Mesothelial cell of epicardium (in vitro differentiated cells): ENCODE data around the gene SMNDC1. TPM values are rescaled to one million over a fixed set of nuclear protein-coding genes. Genes with fewer than 3 reads are reported as not detected.

Experiments used
- DNase-seq, 2 experiments: peaks; one replicate each; pipeline ENCODE4 v3.0.0; 2021; ENCODE audit warnings: low spot score in 2 of 2; ENCODE audit not compliant: unreplicated experiment in 2 of 2
- H3K27ac Mint-ChIP-seq: 2 replicates; pipeline ENCODE4 v1.8.0; 2021; ENCODE audit warnings: mixed read lengths
- H3K27me3 Mint-ChIP-seq: 2 replicates; pipeline ENCODE4 v1.8.0; 2021; ENCODE audit warnings: low read depth, mixed read lengths
- H3K36me3 Mint-ChIP-seq: 2 replicates; pipeline ENCODE4 v1.8.0; 2021; ENCODE audit warnings: mixed read lengths
- H3K4me1 Mint-ChIP-seq: 2 replicates; pipeline ENCODE4 v1.8.0; 2021; ENCODE audit warnings: mixed read lengths
- H3K4me3 Mint-ChIP-seq: 2 replicates; pipeline ENCODE4 v1.8.0; 2021; ENCODE audit warnings: mild to moderate bottlenecking, moderate library complexity, mixed read lengths
- H3K9me3 Mint-ChIP-seq: 2 replicates; pipeline ENCODE4 v1.8.0; 2021; ENCODE audit warnings: mixed read lengths
- total RNA-seq: library from RNA; stranded (reverse); gene quantifications from 3 replicates; pipeline ENCODE4 v1.2.1, GENCODE V29; 2021
- TF ChIP-seq, protein P1 (sequence below): fragments of 200-600 bp; sonication (generic); IDR thresholded peaks from one replicate; pipeline ENCODE4 v1.5.0; 2021; ENCODE audit warnings: antibody characterized with exemption; ENCODE audit not compliant: unreplicated experiment

SMNDC1 gene
- total RNA-seq, 1 donor from 2014 or later, result 38.5 TPM

DNA sequence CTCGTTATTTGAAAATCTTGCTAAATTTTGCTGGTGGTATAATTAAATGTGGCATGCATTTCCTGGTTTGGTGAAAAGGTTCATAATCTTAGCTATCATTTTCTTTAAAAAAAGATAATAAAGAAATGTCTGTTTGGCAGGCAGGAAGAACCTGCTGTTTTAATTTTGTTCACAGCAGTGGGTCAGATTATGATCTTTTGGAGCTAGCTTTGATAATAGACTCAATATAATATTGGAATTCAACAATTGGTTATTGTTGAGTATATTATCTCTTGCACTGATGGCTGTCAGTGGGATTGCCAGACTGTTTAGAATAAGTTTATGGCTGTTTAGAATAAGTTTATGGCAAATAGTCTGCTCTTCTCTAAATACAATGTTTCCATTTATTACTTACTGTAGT, 62.2 kb downstream of the SMNDC1 start:
- TF ChIP-seq, protein P1, sequence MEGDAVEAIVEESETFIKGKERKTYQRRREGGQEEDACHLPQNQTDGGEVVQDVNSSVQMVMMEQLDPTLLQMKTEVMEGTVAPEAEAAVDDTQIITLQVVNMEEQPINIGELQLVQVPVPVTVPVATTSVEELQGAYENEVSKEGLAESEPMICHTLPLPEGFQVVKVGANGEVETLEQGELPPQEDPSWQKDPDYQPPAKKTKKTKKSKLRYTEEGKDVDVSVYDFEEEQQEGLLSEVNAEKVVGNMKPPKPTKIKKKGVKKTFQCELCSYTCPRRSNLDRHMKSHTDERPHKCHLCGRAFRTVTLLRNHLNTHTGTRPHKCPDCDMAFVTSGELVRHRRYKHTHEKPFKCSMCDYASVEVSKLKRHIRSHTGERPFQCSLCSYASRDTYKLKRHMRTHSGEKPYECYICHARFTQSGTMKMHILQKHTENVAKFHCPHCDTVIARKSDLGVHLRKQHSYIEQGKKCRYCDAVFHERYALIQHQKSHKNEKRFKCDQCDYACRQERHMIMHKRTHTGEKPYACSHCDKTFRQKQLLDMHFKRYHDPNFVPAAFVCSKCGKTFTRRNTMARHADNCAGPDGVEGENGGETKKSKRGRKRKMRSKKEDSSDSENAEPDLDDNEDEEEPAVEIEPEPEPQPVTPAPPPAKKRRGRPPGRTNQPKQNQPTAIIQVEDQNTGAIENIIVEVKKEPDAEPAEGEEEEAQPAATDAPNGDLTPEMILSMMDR, result no peak
- Mint-ChIP-seq H3K4me3 (no peak overlapping the region), H3K4me1 (no peaks in the 10 kb centered on the region), H3K9me3 (peaks cover 4% of the 10 kb centered on the region), H3K27ac (no peak overlapping the region), H3K27me3 (no peaks in the 10 kb centered on the region), H3K36me3 (peaks cover 38% of the 10 kb centered on the region)
- no peak for DNase-seq

DNA sequence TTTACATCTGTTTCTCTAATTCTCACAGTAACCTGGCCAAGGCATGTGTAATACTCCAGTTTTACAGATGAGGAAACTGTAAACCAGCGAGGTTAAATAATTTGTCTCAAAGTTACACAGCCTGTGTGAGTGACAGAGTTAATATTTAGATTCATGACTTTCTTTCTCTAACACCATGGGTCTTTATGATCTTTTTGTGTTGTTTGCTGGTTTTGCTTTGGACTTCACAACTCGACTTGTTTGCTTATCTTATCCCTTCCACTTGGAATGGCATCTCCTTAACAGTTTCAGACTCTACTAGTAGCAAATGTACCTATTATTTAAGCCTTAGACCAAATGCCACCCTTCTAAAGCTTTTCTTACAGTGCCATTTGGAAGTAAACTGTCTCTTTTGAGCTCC, 62.9 kb downstream of the SMNDC1 start:
- Mint-ChIP-seq H3K27me3 (no peaks in the 10 kb centered on the region), H3K4me1 (no peaks in the 10 kb centered on the region), H3K27ac (no peak overlapping the region), H3K9me3 (peaks cover 7% of the 10 kb centered on the region), H3K36me3 (peaks cover 39% of the 10 kb centered on the region), H3K4me3 (no peak overlapping the region)
- TF ChIP-seq, protein P1, result no peak
- no peak for DNase-seq

DNA sequence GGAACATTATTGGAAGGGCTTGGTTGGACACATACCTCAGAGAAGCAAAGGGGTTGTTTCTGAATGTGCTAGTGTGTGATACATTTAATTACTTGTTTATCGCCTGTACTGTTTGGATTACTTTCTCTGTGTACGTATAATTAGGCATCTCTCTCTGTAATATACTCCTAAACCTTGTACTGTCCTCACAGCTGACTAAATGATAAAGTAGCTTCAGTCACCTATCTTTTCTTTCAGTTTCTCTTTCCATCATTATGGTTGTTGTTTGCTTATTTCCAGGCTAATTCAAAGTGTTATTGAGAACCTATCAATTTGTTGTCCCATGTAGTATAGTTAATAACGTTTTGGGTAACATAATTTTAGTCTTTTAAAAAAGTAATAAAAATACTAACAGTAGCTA, 63.3 kb downstream of the SMNDC1 start:
- TF ChIP-seq, protein P1, result no peak
- peaks cover 35% of the 10 kb centered on the region for H3K36me3 Mint-ChIP-seq
- H3K4me3 Mint-ChIP-seq, result no peak overlapping the region
- H3K9me3 Mint-ChIP-seq, result peaks cover 7% of the 10 kb centered on the region
- H3K27me3 Mint-ChIP-seq, result no peaks in the 10 kb centered on the region
- H3K27ac Mint-ChIP-seq, result no peak overlapping the region
- no peak for DNase-seq
- no peaks in the 10 kb centered on the region for H3K4me1 Mint-ChIP-seq

Other genes starting within 250 kb of the SMNDC1 start
- gene MXI1, start 97.3 kb downstream of the SMNDC1 start, total RNA-seq, result 28.3 to 32.7 TPM (median 30.6 TPM) in 3 replicates
- 14.8 to 16.0 TPM (median 16.0 TPM) in 3 replicates for gene DUSP5, start 193.0 kb upstream of the SMNDC1 start, total RNA-seq